ENCODE data around the gene SELENBP1. TPM values are rescaled to one million over a fixed set of nuclear protein-coding genes. Genes with fewer than 3 reads are reported as not detected.

The SELENBP1 gene
- total and polyA plus RNA-seq, 4 donors, result 84.1 to 282 (median 186) TPM

GRCh38 chr1:151369621-151370048 is 2.9 kb downstream of the SELENBP1 start:
- no peak for TF ChIP-seq CTCF (IDR thresholded peaks at IDR 0.05; ENCODE audit: control extremely low read depth, extremely low read depth)
- Histone ChIP-seq H3K36me3 (ENCODE audit: control insufficient read depth in 4 of 4, insufficient read depth in 4 of 4, low read length in 4 of 4) (peaks cover 0 to 34% (median 24%) of the 10 kb centered on the region in 4 donors), H3K27ac (ENCODE audit: low read depth in 1 of 2, low read length in 1 of 2) (peak overlapping the region in 1 of 2 donors; percentile 33), H3K4me3 (no peak overlapping the region), H3K4me1 (ENCODE audit: control insufficient read depth in 5 of 5, insufficient read depth in 5 of 5, low read length in 5 of 5) (peaks cover 7 to 38% (median 21%) of the 10 kb centered on the region in 5 donors), H3K27me3 (ENCODE audit: control insufficient read depth in 3 of 3, insufficient read depth in 3 of 3, low read length in 2 of 3) (no peaks in the 10 kb centered on the region), H3K9ac (ENCODE audit: insufficient read depth in 1 of 2, low read length in 2 of 2) (no peak overlapping the region), H3K9me3 (ENCODE audit: control insufficient read depth in 4 of 4, insufficient read depth in 3 of 4, low read length in 3 of 4) (no peaks in the 10 kb centered on the region)
- ATAC-seq (ENCODE audit: insufficient read depth, low FRiP score) (no peak), DNase-seq (no peak)
- WGBS, 2 donors, result 70 to 89% methylated on average over 15 of the region's 15 CpGs

- no peak overlapping the region for H3K4me3 ChIP-seq
- no peak for TF ChIP-seq CTCF (IDR thresholded peaks at IDR 0.05; ENCODE audit: control extremely low read depth, extremely low read depth)
- peak overlapping the region in 1 of 2 donors; percentile 13 for H3K27ac ChIP-seq (ENCODE audit: low read depth in 1 of 2, low read length in 1 of 2)
- DNase-seq, result no peak
- ATAC-seq (ENCODE audit: insufficient read depth, low FRiP score), result no peak
- peaks cover 7 to 38% (median 21%) of the 10 kb centered on the region in 5 donors for H3K4me1 ChIP-seq (ENCODE audit: control insufficient read depth in 5 of 5, insufficient read depth in 5 of 5, low read length in 5 of 5)
- H3K27me3 ChIP-seq (ENCODE audit: control insufficient read depth in 3 of 3, insufficient read depth in 3 of 3, low read length in 2 of 3), result no peaks in the 10 kb centered on the region
- H3K36me3 ChIP-seq (ENCODE audit: control insufficient read depth in 4 of 4, insufficient read depth in 4 of 4, low read length in 4 of 4), result peaks cover 0 to 38% (median 26%) of the 10 kb centered on the region in 4 donors
- WGBS, 2 donors, result 84 to 87% methylated on average over 7 of the region's 7 CpGs
- no peaks in the 10 kb centered on the region for H3K9me3 ChIP-seq (ENCODE audit: control insufficient read depth in 4 of 4, insufficient read depth in 3 of 4, low read length in 3 of 4)
- H3K9ac ChIP-seq (ENCODE audit: insufficient read depth in 1 of 2, low read length in 2 of 2), result no peak overlapping the region
Measured at GRCh38 chr1:151369302-151369610, 3.2 kb downstream of the SELENBP1 start.

GRCh38 chr1:151368393-151369301 is 3.9 kb downstream of the SELENBP1 start:
- Histone ChIP-seq H3K27me3 (ENCODE audit: control insufficient read depth in 3 of 3, insufficient read depth in 3 of 3, low read length in 2 of 3) (no peaks in the 10 kb centered on the region), H3K36me3 (ENCODE audit: control insufficient read depth in 4 of 4, insufficient read depth in 4 of 4, low read length in 4 of 4) (peaks cover 0 to 44% (median 30%) of the 10 kb centered on the region in 4 donors), H3K9ac (ENCODE audit: insufficient read depth in 1 of 2, low read length in 2 of 2) (no peak overlapping the region), H3K4me3 (no peak overlapping the region), H3K27ac (ENCODE audit: low read depth in 1 of 2, low read length in 1 of 2) (no peak overlapping the region), H3K4me1 (ENCODE audit: control insufficient read depth in 5 of 5, insufficient read depth in 5 of 5, low read length in 5 of 5) (peaks cover 7 to 38% (median 21%) of the 10 kb centered on the region in 5 donors), H3K9me3 (ENCODE audit: control insufficient read depth in 4 of 4, insufficient read depth in 3 of 4, low read length in 3 of 4) (no peaks in the 10 kb centered on the region)
- WGBS, 2 donors, result 84 to 93% methylated on average over 20 of the region's 20 CpGs
- no peak for TF ChIP-seq CTCF (IDR thresholded peaks at IDR 0.05; ENCODE audit: control extremely low read depth, extremely low read depth)
- DNase-seq (no peak), ATAC-seq (ENCODE audit: insufficient read depth, low FRiP score) (no peak)

Measured in lung (tissue), 12 donors.